Kidney (tissue), 14 donors: Measurements from ENCODE around the gene CKAP4. TPM values are rescaled to one million over a fixed set of nuclear protein-coding genes. Genes with fewer than 3 reads are reported as not detected.

Source experiments
- DNase-seq, 5 donors: peaks; one replicate each; pipeline ENCODE4 v3.0.0-alpha.2; 2013 to 2020
- FAIRE-seq: peaks from 2 replicates; lab custom pipeline; 2012; peaks lifted over from hg19 to GRCh38; lab: Jason Lieb, UNC
- H3K27ac ChIP-seq, 2 donors: one replicate each; pipeline ENCODE4 v1.7.0; 2013; ENCODE audit warnings: low read depth in 2 of 2, low read length in 2 of 2, inconsistent platforms in 1 of 2
- H3K27me3 ChIP-seq: one replicate; pipeline ENCODE4 v1.7.1; 2013; ENCODE audit warnings: low read length, inconsistent platforms; ENCODE audit not compliant: control insufficient read depth, insufficient read depth
- H3K36me3 ChIP-seq, 3 donors: one replicate each; pipeline versions ENCODE4 v1.7.0 to v1.7.1; 2013; ENCODE audit warnings: low read length in 3 of 3, control low read depth in 1 of 3, inconsistent platforms in 1 of 3; ENCODE audit not compliant: insufficient read depth in 3 of 3, control insufficient read depth in 2 of 3
- H3K4me1 ChIP-seq, 3 donors: one replicate each; pipeline versions ENCODE4 v1.7.0 to v1.7.1; 2013; ENCODE audit warnings: low read length in 3 of 3, inconsistent platforms in 1 of 3, low read depth in 1 of 3; ENCODE audit not compliant: control insufficient read depth in 2 of 3, insufficient read depth in 2 of 3
- H3K4me3 ChIP-seq, 3 donors: one replicate each; pipeline versions ENCODE4 v1.7.0 to v1.8.1; 2013; ENCODE audit warnings: low read length in 3 of 3, control low read depth in 1 of 3, inconsistent platforms in 1 of 3
- H3K9ac ChIP-seq, 3 donors: one replicate each; pipeline versions ENCODE4 v1.7.0 to v1.7.1; 2013; ENCODE audit warnings: low read length in 3 of 3, control low read depth in 1 of 3, inconsistent platforms in 1 of 3
- H3K9me3 ChIP-seq, 3 donors: one replicate each; pipeline versions ENCODE4 v1.7.0 to v1.7.1; 2013; ENCODE audit warnings: low read length in 3 of 3, control low read depth in 1 of 3, inconsistent platforms in 1 of 3; ENCODE audit not compliant: control insufficient read depth in 2 of 3, insufficient read depth in 1 of 3
- CTCF ChIP-seq: IDR thresholded peaks from 3 replicates; pipeline ENCODE4 v1.5.1; 2012; ENCODE audit warnings: mild to moderate bottlenecking, moderate library complexity, borderline replicate concordance; ENCODE audit not compliant: insufficient read depth; ENCODE audit errors: extremely low read depth
- intact Hi-C: fragments of 100-400 bp; cut with DNase I; formaldehyde crosslinking; loops from one replicate; pipeline ENCODE4 v1.11.1; 2022
- polyA plus RNA-seq: library from polyadenylated mRNA; stranded (reverse); fragments of 350-450 nt; fragmentation: Illumina TruSeq; extraction: RNeasy Lipid Tissue Mini Kit (QIAGEN cat#74804); gene quantifications from one replicate; pipeline ENCODE4 v1.2.3, GENCODE V29; 2014; ENCODE audit warnings: low read depth, low replicate concordance; ENCODE audit not compliant: insufficient read depth
- total RNA-seq: library from RNA; stranded (reverse); fragmentation: NEBNext Ultra II Directional; extraction: Animal tissue kit (Norgen Biotek cat#: 25700); gene quantifications from one replicate; pipeline ENCODE4 v1.2.1, GENCODE V29; 2021
- donor health status: control.
- donor health status: control.
- donor health status: control.
- donor health status: control.
- donor health status: control.
- donor health status: DM: yes; HTN: yes; CAD: no.
- donor health status: Normal renal cell carcinoma (clear cell type).

CKAP4 gene
- total and polyA plus RNA-seq, 2 donors from 2014 or later, result 29.2 to 43.0 TPM

GRCh38 chr12:106251631-106252455 is 4.0 kb upstream of the CKAP4 start:
- TF ChIP-seq CTCF, result no peak
- H3K9me3 ChIP-seq, result no peaks in the 10 kb centered on the region
- intact Hi-C loops, result no loop called here
- peaks cover 0 to 5% (median 2%) of the 10 kb centered on the region in 3 donors for H3K4me1 ChIP-seq
- FAIRE-seq (no peak), DNase-seq (peak in 4 of 5 donors; percentile 69 to 94 (median 87))
- no peaks in the 10 kb centered on the region for H3K27me3 ChIP-seq
- no peak overlapping the region for H3K9ac ChIP-seq
- no peaks in the 10 kb centered on the region for H3K36me3 ChIP-seq
- H3K27ac ChIP-seq, result no peak overlapping the region
- no peak overlapping the region for H3K4me3 ChIP-seq

GRCh38 chr12:106249411-106250135 is 1.8 kb upstream of the CKAP4 start:
- DNase-seq, result no peak
- no peak for FAIRE-seq
- Histone ChIP-seq H3K27me3 (no peaks in the 10 kb centered on the region), H3K4me1 (peaks cover 10 to 15% (median 11%) of the 10 kb centered on the region in 3 donors), H3K4me3 (no peak overlapping the region), H3K27ac (no peak overlapping the region), H3K36me3 (no peaks in the 10 kb centered on the region), H3K9me3 (no peaks in the 10 kb centered on the region), H3K9ac (no peak overlapping the region)
- no peak for TF ChIP-seq CTCF
- intact Hi-C loops, result no loop called here

- intact Hi-C loops, result no loop called here
- Histone ChIP-seq H3K4me1 (peaks cover 10 to 15% (median 11%) of the 10 kb centered on the region in 3 donors), H3K9ac (peak overlapping the region; percentile 34 to 88 (median 42)), H3K36me3 (peaks cover 0 to 3% (median 0%) of the 10 kb centered on the region in 3 donors), H3K27me3 (no peaks in the 10 kb centered on the region), H3K27ac (peak overlapping the region; percentile 94 to 95), H3K4me3 (peak overlapping the region; percentile 57 to 75 (median 68)), H3K9me3 (no peaks in the 10 kb centered on the region)
- DNase-seq (no peak), FAIRE-seq (no peak)
- TF ChIP-seq CTCF, result no peak
Observed at GRCh38 chr12:106248846-106249371, 1.1 kb upstream of the CKAP4 start.
